HS-5 (cell line): ENCODE results near the gene FZD4.
"Not testable (repeated sequence)": the region's sequence is repeated elsewhere in the genome, so short reads cannot be mapped to it uniquely, and the experiment has no call there.

Experiments used
- DNase-seq: peaks from one replicate; pipeline ENCODE4 v3.0.0-alpha.2; 2012; ENCODE audit warnings: low read depth

FZD4 gene

DNA sequence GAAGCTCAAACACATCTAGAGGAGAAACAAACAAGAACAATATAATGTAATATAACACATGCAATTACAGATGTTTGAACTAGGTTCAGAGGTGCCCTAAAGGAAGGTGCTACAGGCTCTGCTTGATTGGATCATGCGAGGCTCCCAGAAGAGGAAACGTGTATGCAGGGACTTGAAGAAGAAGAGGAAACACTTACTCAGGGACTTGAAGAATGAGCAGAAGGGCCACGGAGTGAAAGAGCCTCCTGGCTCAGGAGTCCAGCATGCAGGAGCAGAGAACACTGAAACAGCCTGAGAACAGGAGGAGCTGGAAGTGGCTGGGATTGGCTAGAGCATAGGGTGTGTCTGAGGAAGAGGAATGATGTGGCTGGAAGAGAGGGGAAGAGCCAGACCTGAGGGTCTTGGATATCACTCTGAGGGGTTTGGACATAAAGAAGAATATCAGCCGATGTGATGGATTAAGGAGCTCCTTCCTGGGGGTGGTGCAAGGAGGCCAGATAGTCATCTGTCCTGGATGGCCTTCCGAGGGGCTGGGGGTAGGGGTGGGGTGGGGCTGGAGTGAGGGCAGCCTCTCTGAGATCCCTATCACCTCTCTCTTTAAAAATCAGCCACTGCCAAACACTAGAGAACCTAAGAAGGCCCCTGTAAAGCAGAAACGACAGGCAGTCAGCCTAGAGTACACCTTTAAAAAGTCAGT is 16.8 kb downstream of the FZD4 start:
- DNase-seq: no peak

DNA sequence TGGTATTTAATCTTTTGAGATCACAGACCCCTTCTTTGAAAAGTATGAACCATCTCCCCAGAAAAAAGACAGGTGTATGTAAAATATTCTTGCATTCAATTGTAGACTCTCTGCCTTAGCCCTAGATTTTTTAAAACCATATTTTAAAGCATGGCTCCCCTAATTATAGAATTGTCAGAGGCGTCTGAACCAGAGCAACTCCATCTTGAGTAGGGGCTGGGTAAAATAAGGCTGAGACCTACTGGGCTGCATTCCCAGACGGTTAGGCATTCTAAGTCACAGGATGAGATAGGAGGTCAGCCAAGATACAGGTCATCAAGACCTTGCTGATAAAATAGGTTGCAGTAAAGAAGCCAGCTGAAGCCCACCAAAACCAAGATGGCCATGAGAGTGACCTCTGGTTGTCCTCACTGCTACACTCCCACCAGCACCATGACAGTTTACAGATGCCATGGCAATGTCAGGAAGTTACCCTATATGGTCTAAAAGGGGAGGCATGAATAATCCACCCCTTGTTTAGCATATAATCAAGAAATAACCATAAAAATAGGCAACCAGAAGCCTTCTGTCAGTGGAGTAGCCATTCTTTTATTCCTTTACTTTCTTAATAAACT is 17.9 kb downstream of the FZD4 start:
- DNase-seq: not testable (repeated sequence)

DNA sequence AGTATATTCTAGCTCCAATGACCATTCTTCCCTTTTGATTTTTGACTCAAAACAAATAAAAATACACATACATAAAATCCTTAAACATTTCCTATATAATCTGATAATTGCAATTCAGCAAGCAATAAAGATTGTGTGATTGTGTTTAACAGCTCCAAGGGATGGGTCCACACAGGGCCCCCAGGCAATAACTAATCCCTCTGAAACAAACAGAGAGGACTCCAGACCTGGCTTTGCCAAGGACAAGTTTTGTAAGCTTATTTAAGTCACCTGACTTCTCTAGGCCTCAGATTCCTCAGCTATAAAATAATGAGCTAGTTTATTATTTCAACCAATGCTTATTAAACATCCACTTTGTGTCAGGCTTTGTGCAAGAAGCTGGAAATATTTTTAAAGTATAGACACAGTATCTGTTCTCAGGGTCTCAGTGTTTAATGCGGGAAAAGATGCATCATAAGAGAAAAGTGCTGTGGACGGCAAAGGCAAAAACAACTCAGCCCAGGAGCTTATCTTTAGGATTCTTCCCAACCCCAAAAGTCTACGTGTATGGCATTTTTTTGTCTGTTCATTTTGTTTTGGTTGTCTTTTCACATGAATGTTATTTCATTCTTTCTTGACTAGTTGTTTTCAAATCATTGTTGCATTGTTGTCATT is 20.1 kb downstream of the FZD4 start:
- no peak for DNase-seq

DNA sequence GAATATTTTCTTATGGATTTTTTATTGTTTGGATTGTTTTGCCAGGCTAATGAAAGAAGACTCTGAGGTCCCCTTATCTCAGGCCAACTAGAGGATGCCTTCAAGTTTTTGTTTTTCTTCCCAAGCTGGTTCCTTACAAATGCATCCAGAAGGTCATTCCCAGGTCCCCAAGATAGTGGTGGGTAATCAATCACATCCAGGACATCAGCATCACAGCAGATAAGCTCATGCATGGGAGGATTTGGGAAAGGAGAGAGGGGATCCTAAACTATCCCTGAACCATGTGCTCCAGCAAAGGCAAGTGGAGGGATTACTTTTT is 20.7 kb downstream of the FZD4 start:
- DNase-seq: no peak

DNA sequence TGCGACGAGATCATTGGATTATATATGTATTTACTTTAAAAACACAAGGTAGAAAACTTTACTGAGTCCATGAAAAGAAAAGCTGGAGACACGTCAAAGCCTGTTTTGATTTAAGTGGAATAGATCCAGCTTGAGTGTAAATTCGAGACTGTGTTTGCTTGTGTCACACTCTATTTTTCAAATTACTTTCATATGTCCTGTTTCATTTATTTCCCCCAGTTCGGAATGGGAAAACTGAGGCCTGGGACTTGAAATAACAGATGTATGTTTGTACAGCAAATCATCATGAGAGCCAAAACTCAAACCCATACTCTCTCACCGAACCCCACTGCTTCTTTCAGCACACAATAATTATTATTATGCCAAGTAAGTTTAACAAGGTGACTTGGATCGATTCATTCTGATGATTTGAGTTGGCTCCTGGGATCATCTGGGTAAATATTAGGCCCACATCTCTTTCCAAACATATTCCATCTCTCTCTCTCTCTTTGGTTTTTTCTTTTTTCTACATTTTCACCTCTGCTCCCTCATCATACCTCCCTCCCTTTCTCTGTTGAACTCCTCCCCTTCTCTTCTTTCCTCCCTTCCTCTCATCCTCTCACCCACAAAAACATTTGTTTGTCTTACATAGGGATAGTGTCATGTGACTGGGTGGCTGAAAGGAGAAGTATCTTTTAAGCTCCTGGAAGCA is 21.2 kb downstream of the FZD4 start:
- DNase-seq: no peak

DNA sequence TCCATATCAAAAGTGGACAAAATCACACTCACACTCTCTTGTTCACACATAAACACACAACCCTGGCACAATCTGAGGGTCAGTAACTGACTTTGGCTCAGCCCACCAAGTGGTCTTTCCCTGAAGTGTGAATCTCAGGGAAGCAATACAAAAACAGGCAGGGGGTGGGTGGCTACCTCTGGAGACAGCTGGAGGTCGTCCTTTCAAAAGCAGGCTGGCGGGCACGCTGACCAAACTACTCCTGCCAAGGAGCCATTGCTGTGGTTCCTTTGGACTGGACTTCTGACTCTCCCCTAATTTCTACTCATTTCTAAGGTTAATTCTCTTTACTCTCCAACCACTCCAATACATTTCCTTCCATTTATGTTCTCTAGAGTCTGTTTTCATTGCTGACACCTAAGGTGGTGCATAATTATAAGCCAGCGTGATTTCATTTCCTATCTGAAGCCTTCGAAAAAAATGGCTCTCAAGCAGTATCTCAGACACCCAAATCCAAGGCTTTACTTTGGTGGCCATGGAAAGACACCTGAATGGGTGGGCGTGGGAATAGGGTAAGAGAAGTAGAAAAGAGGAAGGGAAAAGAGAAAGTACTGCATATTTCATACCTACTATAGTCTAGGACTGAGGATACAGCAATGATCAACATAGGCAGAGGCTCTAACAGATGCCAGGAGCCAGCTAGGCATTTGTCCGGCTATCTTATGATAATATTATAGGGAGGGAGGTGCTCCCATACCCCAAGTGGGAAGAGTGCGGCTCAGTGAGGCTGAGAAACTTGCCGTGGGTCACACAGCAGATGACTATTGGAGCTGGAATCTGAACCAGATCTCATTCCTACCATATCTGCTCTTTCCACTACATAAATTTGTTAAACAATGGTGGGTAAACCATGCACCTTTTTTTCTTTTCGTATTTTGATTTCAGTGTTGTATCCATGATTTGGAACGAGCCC is 22.0 kb downstream of the FZD4 start:
- no peak for DNase-seq

DNA sequence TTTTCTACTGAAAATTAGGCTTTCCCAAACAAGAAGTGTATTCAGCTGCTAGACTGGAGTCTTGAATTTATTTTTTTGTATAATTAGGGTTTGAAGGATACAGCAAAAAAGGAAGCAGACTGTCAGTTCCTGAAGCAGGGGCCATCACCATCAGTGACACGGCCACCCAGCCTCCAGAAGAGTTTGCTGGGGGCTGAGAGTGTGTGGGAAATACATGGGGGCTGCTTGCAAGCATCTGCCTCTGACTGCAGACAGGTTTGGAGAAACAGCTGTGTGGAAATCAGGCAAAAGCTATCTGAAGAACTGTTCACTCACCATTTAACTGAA is 23.0 kb downstream of the FZD4 start:
- no peak for DNase-seq

DNA sequence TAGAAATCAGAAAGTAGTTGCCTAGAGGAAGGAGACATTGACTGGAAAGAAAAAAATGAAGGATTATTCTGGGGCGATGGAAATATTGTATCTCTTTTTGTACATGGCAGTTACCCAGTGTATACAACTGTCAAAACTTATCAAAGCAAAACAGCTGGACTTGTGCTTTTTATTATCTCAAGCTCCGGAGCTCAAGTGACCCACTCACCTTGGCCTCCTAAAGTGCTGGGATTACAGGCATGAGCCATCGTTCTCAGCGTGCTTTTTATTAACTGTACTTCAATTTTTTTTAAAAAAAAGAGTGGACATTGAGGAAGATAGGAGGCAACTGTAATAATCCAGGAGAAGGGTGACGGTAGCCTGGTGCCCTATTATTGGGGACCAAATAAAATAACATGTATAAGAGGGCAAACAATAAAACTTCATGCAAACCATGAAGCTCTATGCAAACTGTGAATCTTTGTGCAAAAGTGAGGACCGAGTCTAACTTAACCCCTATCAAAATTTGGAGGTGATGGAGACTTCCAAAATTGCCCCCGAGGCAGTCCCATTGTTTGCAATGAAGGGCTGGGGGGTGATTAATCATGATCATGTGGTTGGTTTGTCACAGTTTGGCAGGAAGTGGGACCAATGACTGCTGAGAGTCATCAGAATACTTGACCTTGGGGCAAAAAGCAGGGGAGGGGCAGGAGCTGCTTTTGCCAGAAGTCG is 23.5 kb downstream of the FZD4 start:
- no peak for DNase-seq

DNA sequence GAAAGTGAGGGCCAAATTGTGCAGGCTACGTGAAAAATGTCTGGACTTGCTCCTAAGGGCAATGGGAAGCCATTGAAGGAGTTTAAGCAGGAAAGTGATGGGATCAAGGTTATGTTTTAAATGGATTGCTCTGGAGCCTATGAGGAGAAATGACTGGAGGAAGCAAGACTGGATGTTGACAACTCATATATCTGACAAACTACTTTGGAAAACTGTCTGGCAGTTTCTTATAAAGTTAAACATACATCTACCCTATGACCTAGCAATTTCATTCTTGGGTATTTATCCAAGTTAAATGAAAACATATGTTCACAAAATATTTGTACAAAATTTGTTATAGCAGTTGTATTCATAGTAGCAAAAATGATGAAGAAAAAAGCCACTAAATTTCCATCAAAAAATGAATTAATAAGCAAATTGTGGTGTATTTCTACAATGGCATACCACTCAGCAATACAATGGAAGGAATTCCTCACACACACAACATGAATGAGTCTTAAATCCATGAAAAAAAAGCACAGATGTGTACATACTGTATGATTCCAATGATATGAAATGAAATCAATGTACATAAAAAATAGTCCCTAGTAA is 24.1 kb downstream of the FZD4 start:
- no peak for DNase-seq

DNA sequence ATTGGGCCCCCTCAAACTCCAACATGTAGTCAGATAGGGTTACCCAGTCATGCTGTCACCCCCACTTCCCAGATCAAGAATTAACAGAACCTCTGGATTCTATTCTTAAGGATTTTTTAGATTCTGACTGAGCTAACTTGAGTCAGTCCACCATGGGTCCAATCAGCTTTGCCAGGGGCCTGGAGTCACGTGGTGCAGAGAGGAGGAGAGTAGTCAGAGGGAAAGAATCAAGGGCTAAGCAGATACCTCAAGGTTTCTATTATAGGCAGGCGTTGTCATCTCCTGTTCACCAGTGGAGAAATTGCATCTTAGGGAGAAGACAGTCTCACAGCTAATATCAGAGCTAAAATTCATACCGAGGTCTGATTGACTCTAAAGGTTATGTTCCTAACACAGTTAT is 28.2 kb downstream of the FZD4 start:
- DNase-seq: no peak

DNA sequence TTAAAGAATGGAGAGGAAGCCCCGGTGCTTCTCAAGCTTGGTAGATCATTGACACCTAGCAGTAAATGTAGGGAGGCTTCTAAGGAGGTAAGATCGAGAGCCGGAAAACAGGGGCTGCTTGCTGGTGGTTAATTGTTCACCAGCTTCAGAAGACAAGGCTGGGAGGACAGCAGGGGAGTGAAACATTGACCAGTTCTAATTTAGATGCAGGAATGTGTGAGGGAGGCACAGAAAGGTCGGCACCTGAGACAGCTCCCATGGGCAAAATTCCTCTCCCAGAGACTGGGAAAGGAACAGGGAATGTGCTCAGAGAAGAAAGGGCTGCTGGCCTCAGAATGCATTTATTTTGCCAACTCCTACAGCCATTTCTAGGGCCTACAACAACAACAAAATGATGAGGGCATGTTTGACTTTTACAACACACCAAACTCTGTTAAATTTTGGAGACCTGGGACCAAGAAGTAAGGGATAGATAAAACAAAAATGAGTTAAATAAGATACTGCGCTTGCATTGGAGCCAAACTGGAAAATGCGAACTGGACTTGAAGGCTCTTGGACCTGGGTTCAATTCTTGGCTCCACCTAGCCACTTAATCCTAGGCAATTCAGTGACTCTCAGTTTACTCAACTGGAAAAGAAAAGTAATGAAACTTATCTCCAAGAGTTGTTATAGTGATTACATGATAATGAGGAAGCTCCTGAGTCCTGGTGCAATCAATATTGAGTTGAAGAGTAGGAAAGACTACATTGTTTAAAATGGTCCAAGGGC is 31.0 kb downstream of the FZD4 start:
- DNase-seq: no peak

DNA sequence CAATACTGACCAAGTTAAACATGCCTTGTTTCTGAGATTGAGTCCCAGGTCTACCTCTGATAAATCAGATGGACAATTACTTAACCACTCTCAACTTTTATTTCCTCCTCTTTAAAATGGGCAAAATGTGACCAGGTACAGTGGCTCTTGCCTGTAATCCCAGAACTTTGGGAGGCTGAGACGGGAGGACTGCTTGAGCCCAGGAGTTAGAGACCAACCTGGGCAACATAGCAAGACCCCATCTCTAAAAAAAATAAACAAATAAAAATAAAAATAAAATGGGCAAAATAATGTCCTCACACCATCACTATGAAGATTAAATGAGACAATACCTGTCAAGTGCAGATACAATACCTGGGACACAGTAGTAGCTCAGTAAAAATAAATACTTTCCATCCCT is 33.0 kb downstream of the FZD4 start:
- DNase-seq: no peak

DNA sequence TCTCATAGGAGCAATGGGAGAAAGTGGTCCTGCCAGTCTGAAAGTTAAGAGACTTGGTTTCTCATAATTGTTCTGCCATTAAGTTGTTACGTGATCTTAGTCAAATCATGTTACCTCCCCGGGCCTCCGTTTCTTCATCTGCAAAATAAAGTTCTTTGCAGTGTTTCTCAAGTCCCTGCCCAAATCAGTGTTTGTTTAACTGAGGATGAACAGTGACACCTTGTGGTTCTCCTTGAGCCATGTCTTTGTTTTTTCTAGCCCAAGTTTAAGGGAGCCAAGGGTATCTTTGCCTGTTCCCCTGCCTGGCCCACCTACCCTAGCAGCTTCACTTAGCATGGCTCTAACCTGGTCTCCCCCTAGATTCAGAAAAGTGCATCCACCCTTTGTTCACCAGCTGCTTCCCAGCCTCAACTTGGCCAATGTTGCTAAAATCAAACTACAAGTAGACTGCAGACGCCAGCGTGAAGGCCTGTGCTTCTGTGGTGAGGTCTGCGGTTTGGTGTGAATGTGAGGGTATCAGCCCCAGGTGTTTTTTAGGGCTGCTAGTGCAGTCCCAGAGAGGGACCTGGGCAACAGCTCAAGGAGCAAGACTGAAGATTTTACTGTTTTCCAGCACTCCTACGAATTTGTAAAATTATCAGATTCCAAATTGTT is 35.5 kb downstream of the FZD4 start:
- DNase-seq: no peak

DNA sequence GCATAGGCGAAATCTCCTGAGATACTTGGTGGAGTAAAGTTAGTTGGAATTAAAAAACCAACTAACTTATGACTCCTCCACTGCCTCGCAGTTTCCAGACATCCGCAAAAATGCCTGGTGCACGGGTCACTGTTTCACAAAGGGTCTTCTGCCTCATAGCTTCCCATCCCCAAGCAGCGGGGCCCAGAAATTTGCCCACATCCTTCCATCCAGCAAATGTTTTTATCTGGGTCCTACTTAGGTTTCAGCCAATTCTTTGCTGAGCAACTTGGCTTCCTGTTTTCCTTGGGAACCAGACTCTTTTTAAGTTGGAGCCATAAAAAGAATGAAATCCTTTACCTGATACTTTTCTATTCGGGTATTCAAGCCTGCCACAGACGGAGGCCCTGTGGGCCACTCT is 36.2 kb downstream of the FZD4 start:
- DNase-seq: no peak

DNA sequence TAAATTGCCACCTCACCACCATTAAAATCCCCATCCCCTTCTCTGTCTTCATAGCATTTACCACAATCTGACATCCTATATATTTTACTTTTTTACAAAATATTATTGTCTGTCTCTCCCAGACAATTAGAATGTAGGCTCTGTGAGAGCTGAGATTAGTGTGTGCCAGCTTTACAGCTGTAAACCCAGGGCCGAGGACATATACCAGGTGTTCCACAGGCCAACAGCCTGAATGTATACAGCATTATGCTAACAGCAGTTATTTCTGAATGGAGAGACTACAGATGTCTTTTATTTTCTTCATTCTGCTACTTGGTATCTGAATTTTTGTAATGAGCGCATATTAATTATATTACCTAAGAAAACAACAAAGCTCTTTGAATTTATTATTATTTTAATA is 36.7 kb downstream of the FZD4 start:
- no peak for DNase-seq

DNA sequence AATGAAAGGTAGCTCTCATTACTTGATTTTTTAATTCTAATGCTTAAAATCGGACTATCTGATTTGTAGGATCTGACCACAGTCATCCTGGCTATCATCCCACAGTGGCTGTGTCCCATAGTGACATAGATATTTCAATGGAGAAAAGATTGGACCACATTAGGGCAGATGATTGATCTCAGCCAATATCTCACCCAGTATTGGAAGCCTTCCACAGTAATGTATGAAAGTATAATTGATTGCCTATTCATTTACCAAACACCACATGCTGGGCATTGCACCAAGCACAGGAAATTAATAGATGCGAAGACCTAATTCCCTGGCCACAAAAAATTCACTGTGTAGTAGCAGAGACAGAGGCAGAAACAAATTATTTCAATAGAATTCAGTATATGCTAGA is 37.6 kb downstream of the FZD4 start:
- DNase-seq: no peak

DNA sequence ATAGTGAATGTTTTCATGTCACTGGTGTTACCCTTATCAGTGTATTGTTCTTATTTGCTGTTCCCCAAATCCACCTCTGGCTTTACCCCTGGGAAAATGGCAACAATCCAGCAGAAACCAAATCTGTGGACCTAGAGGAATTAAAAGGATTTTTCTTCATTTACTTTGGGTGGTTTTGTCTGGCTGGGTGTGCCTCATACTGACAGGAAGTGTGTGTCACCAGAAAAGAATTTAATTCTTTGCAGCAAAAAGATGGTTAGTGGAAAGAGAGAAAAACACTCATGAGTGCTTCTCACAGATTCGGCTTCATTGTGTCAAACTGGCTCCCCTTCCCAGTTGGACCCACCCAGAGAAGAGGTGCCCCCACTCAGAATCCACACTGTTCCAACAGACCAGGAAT is 38.9 kb downstream of the FZD4 start:
- peak; percentile 65 for DNase-seq

DNA sequence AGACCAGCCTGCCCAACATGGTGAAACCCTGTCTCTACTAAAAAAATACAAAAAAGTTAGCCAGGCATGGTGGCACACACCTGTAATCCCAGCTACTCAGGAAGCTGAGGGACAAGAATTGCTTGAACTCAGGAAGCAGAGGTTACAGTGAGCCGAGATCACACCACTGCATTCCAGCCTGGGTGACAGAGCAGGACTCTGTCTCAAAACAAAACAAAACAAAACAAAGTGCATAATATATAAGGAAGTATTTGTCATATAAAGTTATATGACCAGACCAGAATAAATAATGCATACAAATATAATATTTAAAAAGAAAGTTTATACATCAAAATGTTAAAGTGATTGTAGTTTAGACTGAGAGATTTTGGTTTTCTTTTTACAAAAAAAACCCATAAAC is 39.3 kb downstream of the FZD4 start:
- not testable (repeated sequence) for DNase-seq

DNA sequence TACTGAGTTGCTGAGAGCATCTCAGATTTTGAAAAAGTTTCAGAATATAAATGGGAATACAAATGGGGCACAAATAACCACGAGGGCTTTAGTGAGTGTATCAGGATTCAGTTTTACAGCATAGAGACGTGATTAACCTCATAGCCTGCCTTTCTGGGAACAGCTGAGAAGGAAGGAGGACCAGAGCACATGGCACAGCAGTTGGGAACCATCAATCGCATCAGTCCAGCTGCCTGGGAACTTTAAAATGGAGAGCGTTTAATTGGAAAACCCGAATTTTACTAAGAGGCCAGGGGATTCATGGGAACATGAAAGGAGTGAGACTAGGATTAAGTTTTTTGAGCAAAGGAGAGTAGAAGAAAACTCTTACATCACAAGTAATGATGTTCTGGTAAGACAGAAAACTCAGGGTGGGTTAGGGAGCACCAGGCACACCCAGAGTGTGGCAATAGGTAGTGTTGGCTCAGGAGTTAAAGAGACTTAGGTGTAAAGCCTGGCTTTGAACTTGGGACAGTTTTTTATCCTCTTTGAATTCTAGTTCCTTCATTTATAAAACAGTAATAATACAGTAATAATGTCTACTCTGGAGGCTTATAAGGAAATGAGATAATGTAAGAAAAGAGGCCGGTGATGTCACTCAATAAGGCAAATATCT is 40.2 kb downstream of the FZD4 start:
- no peak for DNase-seq
